ENCODE data around the gene CTRB2. TPM values are rescaled to one million over a fixed set of nuclear protein-coding genes. Genes with fewer than 3 reads are reported as not detected.

The CTRB2 gene
- total and polyA plus RNA-seq, 2 of the 8 experiments (the other 6 are each of a cell fraction or from before 2014, with no cell fraction given): not detected

DNA sequence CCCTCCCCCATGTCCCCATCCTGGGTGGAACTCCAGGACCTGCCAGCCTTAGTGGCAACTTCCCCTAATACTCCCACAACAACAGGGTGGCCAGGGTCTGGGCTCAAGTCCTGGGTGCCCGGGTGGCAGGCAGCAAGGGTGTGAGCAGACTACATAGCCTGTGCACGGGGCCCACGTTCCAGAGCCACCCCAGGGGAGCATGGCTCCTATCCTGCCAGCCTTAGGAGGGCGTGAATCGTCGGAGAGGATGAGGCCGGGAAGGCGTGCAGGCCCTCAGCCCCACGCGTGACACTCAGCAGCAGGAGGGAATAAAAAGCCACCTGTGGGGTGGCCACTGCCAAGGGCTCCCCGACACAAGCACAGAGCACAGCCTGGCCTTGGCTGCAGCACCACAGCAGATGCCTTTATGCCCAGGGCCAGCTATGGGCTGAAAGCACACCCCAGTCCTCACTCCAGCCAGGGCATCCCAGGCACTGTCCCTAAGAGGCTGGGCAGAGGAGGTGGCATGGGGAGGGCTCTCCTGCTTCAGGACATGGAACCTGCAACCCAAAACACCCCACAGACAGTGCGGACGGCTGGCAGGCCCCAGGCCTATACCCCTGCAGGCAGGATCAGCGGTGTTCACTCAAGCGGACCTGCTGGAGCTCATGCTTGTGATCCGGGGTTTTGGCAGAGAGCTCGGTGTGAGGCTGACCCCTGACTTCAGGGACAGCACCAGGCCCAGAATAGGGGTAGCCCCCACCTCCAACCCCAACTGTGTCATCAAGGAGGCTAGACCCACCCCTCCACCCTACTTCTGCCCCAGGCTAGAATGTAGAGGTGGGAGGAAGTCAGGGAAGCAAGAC is 41.8 kb upstream of the CTRB2 start (continued):
- TF ChIP-seq CHD2 (IDR thresholded peaks at IDR 0.05; ENCODE audit: low read length): no peak
- no peak; the same call in 1 of the 2 replicates for TF ChIP-seq POLR2AphosphoS5 (IDR thresholded peaks at IDR 0.05; ENCODE audit: low read depth, low read length)
- no peak for TF ChIP-seq POU5F1 (IDR thresholded peaks at IDR 0.05; ENCODE audit: low read depth, low read length)
- no peak for TF ChIP-seq TAF1 (IDR thresholded peaks at IDR 0.05; ENCODE audit: low read depth, low read length)
- TF ChIP-seq, protein P1, sequence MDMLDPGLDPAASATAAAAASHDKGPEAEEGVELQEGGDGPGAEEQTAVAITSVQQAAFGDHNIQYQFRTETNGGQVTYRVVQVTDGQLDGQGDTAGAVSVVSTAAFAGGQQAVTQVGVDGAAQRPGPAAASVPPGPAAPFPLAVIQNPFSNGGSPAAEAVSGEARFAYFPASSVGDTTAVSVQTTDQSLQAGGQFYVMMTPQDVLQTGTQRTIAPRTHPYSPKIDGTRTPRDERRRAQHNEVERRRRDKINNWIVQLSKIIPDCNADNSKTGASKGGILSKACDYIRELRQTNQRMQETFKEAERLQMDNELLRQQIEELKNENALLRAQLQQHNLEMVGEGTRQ (IDR thresholded peaks at IDR 0.05; ENCODE audit: low read length): no peak
